SU-DHL-6 (cell line): ENCODE data around the gene KCNG1.

ENCODE experiments used
- H2AFZ ChIP-seq: fragments of 200-600 bp; sonication (generic); 2 replicates; pipeline ENCODE4 v1.6.1; 2014; ENCODE audit warnings: low read depth, mild to moderate bottlenecking, moderate library complexity, mixed read lengths, antibody characterized with exemption, low read length; ENCODE audit not compliant: severe bottlenecking
- H3F3A ChIP-seq: fragments of 200-600 bp; shearing (Covaris generic); 2 replicates; pipeline ENCODE4 v1.6.0; 2016; ENCODE audit warnings: antibody characterized with exemption, mild to moderate bottlenecking; ENCODE audit not compliant: insufficient read depth
- H3K27ac ChIP-seq: fragments of 200-600 bp; sonication (generic); 2 replicates; pipeline ENCODE4 v1.5.1; 2016; ENCODE audit warnings: low read depth, mild to moderate bottlenecking, low read length, moderate library complexity, mixed read lengths
- H3K27me3 ChIP-seq: fragments of 200-600 bp; sonication (generic), shearing (Covaris generic); 2 replicates; pipeline ENCODE4 v1.6.0; 2014; ENCODE audit warnings: mild to moderate bottlenecking, low read length
- H3K36me3 ChIP-seq: fragments of 200-600 bp; sonication (generic); 2 replicates; pipeline ENCODE4 v1.6.1; 2014; ENCODE audit warnings: mild to moderate bottlenecking, low read length, mixed read lengths
- H3K4me2 ChIP-seq: fragments of 300-600, 200-600 bp; shearing (Covaris generic), sonication (generic); 2 replicates; pipeline ENCODE4 v1.6.0; 2014; ENCODE audit warnings: low read length, low read depth, mild to moderate bottlenecking; ENCODE audit not compliant: poor library complexity, severe bottlenecking
- H3K4me3 ChIP-seq: fragments of 200-600 bp; sonication (generic); 2 replicates; pipeline ENCODE4 v1.5.1; 2014; ENCODE audit warnings: antibody characterized with exemption, low read length, mild to moderate bottlenecking, mixed read lengths; ENCODE audit not compliant: insufficient read depth, poor library complexity, severe bottlenecking
- H3K79me2 ChIP-seq: fragments of 200-600 bp; sonication (generic); 2 replicates; pipeline ENCODE4 v1.6.1; 2014; ENCODE audit warnings: mild to moderate bottlenecking, low read length, moderate library complexity; ENCODE audit not compliant: insufficient read depth
- H3K9ac ChIP-seq: fragments of 200-600 bp; sonication (generic); 2 replicates; pipeline ENCODE4 v1.7.0; 2014; ENCODE audit warnings: mild to moderate bottlenecking, low read length
- H3K9me2 ChIP-seq: fragments of 200-600 bp; sonication (generic); replicated peaks from 2 replicates; pipeline ENCODE4 v1.6.1; 2014; ENCODE audit warnings: low read length; ENCODE audit not compliant: insufficient read depth
- H3K9me3 ChIP-seq: fragments of 200-600 bp; sonication (generic); 2 replicates; pipeline ENCODE4 v1.6.1; 2014; ENCODE audit warnings: low read length, mixed read lengths; ENCODE audit not compliant: insufficient read depth
- H4K20me1 ChIP-seq: fragments of 200-600 bp; sonication (generic); 2 replicates; pipeline ENCODE4 v1.6.1; 2014; ENCODE audit warnings: low read depth, mild to moderate bottlenecking, antibody characterized with exemption, low read length, moderate library complexity, mixed read lengths
- EZH2phosphoT487 ChIP-seq: fragments of 200-600 bp; sonication (generic), shearing (Covaris generic); conservative IDR thresholded peaks from 2 replicates; pipeline ENCODE4 v1.6.1; 2018; ENCODE audit warnings: mild to moderate bottlenecking, antibody characterized with exemption, low read length, moderate library complexity, mixed read lengths
- TF ChIP-seq, protein P1 (sequence below): fragments of 200-600 bp; sonication (generic); IDR thresholded peaks from one replicate; pipeline ENCODE4 v1.5.1; 2017; ENCODE audit warnings: antibody characterized with exemption, mild to moderate bottlenecking, low read length, moderate library complexity; ENCODE audit not compliant: insufficient read depth, poor library complexity, severe bottlenecking

KCNG1 gene

DNA sequence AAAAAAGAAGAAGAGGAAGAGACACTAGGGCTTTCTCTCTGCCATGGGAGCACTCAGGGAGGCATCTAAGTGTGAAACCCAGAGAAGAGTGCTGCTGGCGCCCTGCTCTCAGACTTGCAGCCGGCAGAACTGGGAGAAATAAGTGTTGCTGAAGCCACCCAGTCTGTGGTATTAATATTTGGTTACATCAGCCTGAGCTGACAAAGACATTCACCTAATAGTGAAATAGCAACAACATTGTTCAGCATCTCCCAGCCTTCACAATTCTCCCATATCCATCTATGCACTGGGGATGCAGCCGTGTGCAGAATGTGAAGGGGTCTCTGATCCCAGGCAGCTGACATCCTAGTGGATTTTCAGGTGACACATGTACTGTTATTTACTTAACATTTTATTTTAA lies 12.0 kb downstream of the KCNG1 start:
- Histone ChIP-seq H2AFZ (no peak overlapping the region), H3K27me3 (no peaks in the 10 kb centered on the region)
- TF ChIP-seq, protein P1, sequence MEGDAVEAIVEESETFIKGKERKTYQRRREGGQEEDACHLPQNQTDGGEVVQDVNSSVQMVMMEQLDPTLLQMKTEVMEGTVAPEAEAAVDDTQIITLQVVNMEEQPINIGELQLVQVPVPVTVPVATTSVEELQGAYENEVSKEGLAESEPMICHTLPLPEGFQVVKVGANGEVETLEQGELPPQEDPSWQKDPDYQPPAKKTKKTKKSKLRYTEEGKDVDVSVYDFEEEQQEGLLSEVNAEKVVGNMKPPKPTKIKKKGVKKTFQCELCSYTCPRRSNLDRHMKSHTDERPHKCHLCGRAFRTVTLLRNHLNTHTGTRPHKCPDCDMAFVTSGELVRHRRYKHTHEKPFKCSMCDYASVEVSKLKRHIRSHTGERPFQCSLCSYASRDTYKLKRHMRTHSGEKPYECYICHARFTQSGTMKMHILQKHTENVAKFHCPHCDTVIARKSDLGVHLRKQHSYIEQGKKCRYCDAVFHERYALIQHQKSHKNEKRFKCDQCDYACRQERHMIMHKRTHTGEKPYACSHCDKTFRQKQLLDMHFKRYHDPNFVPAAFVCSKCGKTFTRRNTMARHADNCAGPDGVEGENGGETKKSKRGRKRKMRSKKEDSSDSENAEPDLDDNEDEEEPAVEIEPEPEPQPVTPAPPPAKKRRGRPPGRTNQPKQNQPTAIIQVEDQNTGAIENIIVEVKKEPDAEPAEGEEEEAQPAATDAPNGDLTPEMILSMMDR = no peak
- TF ChIP-seq EZH2phosphoT487 = no peak

DNA sequence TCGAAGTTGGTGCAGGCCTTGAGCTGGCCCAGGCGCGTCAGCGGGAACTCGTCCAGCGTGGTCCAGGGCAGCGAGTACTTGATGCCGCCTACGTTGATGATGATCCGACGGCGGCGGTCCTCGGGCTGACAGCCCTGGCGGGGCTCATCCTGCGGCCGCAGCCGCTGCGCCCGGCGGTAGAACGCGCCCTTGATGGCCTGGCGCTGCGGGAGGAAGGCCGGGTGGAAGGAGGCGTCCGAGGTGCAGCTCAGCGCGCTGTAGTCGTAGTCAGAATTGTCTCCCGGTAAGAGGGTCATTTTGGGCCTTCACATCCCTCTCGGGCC lies 12.9 kb downstream of the KCNG1 start:
- H3K27me3 ChIP-seq = no peaks in the 10 kb centered on the region
- no peaks in the 10 kb centered on the region for H4K20me1 ChIP-seq
- H3K4me2 ChIP-seq = no peak overlapping the region
- no peak overlapping the region for H3K9ac ChIP-seq
- H2AFZ ChIP-seq = no peak overlapping the region
- TF ChIP-seq EZH2phosphoT487 = no peak
- TF ChIP-seq, protein P1 = no peak
- no peak overlapping the region for H3K4me3 ChIP-seq
- no peaks in the 10 kb centered on the region for H3K79me2 ChIP-seq
- no peak overlapping the region for H3K27ac ChIP-seq
- H3K9me3 ChIP-seq = no peaks in the 10 kb centered on the region
- no peaks in the 10 kb centered on the region for H3F3A ChIP-seq
- H3K9me2 ChIP-seq = no peaks in the 10 kb centered on the region
- no peaks in the 10 kb centered on the region for H3K36me3 ChIP-seq

More for the DNA sequence above, 12.0 kb downstream of the KCNG1 start:
- Histone ChIP-seq H3K79me2 (no peaks in the 10 kb centered on the region), H3K27ac (no peak overlapping the region), H3K9ac (no peak overlapping the region), H3K9me2 (no peaks in the 10 kb centered on the region), H4K20me1 (no peaks in the 10 kb centered on the region), H3K4me2 (no peak overlapping the region), H3K4me3 (no peak overlapping the region), H3F3A (no peaks in the 10 kb centered on the region), H3K36me3 (no peaks in the 10 kb centered on the region), H3K9me3 (no peaks in the 10 kb centered on the region)

DNA sequence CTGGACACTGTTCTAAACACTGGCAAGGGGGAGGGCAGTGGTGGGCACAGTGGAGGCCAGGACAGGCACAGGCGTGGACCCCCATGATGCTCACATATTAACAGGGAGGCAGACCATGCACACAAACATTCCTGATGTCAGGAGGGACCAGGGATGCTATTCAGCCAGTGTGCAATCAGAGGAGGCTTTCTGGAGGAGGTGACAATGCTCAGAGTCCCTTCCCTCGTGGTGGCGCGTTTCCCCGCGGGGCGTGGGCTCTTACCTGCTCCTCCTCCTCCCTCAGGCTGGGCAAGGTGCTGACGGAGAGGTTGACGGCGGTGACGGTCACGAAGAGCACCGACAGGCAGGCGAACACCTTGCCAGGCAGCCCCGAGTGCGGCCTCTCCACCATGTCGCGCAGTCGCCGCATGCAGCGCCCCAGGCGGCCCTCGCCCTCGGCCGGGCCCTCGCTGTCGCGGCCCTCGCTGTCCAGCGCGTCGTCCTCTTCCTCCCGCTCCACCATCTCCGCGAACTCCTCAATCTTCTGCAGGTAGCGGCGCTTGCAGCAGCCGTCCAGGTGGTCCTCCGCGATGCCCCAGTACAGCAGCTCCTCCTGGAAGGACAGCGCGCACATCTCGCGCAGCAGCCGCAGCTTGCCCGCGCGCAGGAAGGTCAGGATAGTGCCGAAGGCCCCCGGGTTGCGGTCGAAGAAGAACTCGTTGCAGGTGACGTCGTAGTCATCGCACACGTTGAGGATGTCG lies 13.4 kb downstream of the KCNG1 start:
- H3K36me3 ChIP-seq = no peaks in the 10 kb centered on the region
- H3K27me3 ChIP-seq = no peaks in the 10 kb centered on the region
- H2AFZ ChIP-seq = no peak overlapping the region
- H3K4me2 ChIP-seq = no peak overlapping the region
- no peaks in the 10 kb centered on the region for H3K9me2 ChIP-seq
- no peak for TF ChIP-seq EZH2phosphoT487
- TF ChIP-seq, protein P1 = no peak
- H3K9ac ChIP-seq = no peak overlapping the region
- no peaks in the 10 kb centered on the region for H3F3A ChIP-seq
- H3K79me2 ChIP-seq = no peaks in the 10 kb centered on the region
- no peaks in the 10 kb centered on the region for H4K20me1 ChIP-seq
- H3K27ac ChIP-seq = no peak overlapping the region
- H3K4me3 ChIP-seq = no peak overlapping the region
- no peaks in the 10 kb centered on the region for H3K9me3 ChIP-seq
